Forelimb muscle (tissue), 1 donor: ENCODE measurements around the gene SEC22C. TPM values are rescaled to one million over a fixed set of nuclear protein-coding genes. Genes with fewer than 3 reads are reported as not detected.
"Not testable (repeated sequence)": the region's sequence is repeated elsewhere in the genome, so short reads cannot be mapped to it uniquely, and the experiment has no call there.

Experiments
- DNase-seq: peaks from one replicate; pipeline ENCODE4 v3.0.0-alpha.2; 2013; ENCODE audit warnings: low read depth
- polyA plus RNA-seq: library from polyadenylated mRNA; unstranded; fragments of 120-200 nt; gene quantifications from one replicate; pipeline ENCODE4 v1.2.1, GENCODE V29; 2013; ENCODE audit not compliant: insufficient read length

The SEC22C gene
- polyA plus RNA-seq, 1 donor: 19.6 TPM

DNA sequence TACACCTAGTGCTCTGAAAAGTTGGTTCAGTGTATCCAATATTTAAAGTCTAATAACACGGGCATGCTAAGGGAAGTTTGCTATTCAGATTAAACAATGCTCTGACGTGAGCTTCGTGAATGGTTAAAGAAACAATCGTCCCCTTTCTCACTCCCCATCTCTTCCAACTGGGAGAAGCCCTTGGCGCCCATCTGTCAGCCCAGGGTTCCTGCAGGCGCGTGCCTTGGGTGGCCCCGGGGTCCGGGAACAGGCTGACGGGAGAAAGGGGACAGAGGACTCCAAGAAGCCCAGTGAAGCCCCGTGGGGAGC is 413 bp downstream of the SEC22C start:
- DNase-seq: no peak

DNA sequence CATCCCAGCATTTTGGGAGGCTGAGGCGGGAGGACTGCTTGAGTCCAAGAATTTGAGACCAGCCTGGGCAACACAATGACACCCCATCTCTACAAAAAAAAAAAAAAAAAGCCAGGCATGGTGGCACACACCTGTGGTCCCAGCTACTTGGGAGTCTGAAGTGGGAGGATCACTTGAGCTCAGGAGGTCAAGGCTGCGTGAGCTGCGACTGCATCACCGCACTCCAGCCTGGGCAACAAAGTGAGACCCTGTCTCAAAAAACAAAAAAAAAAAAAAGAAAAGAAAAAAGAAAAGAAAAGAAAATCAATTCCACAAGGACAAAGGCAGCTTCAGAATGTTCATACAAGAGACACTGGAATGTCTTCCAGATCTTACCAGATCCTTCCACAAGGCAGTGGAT is 2.4 kb downstream of the SEC22C start:
- not testable (repeated sequence) for DNase-seq

DNA sequence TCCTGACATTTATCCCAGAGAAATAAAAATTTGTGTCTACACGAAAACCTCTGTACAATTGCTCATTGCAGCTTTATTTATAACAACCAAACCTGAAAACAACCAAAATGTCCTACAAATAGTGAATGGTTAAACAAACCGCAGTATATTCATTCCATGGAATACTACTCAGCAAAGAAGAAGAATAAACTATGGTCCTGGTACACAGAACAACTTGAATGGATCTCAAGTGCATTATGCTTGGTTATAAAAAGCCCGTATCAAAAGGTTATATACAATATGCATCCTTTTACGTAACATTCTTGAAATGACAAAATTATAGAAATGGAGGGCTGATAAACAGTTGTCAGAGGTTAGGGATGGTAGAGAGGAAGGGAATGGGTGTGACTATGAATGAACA is 3.7 kb downstream of the SEC22C start:
- no peak for DNase-seq

DNA sequence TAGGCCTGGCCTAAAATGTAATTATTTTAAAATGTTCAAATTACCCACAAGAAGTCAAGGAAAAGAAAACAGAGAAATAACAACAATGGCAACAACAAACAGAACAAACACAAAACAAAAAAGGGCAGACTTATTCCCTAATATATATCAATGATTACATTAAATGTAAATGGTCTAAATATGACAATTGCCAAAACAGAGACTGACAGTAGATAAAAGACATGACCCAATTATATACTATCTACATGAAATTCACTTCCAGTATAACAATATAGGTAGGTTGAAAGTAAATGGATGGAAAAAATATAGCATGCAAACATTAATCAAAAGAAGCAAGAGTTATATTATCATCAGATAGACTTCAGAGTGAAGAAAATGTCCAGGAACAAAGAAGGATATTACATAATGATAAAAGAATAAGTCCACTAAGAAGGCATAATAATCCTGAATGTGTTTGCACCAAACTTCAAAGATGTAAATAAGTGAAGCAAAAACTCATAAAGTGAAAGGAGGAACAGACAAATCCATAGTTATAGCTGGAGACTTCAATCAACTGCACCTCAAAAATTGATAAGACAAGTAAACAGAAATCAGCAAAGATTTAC is 6.5 kb downstream of the SEC22C start:
- no peak for DNase-seq

- DNase-seq: no peak
Measured at GRCh38 chr3:42572278-42572677, 9.5 kb downstream of the SEC22C start.

DNA sequence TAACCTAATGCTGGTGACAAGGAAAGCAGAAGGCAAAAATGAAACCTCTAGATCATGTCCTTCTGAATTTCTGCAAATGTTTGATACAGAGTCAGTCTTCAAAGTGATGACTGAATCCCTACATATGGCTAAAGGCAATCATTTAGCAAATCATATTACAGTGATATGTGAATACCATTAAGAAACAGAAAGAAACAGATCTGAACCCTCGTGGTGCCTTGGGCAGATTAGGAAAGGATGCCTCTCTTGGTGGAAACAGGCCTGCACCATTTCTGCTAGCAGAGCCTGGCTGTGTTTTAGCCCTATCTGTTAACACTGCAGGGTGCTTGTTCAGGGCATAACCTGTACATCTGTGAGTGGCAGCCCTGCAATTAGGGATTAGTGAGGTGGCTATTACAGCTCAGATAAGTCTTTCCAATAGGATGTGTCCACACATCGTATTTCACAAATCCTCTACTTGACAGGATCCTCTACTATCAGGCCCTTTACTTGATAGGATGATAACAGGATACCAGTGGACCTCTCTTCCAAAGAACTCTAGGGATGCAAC is 12.1 kb downstream of the SEC22C start:
- DNase-seq: no peak

DNA sequence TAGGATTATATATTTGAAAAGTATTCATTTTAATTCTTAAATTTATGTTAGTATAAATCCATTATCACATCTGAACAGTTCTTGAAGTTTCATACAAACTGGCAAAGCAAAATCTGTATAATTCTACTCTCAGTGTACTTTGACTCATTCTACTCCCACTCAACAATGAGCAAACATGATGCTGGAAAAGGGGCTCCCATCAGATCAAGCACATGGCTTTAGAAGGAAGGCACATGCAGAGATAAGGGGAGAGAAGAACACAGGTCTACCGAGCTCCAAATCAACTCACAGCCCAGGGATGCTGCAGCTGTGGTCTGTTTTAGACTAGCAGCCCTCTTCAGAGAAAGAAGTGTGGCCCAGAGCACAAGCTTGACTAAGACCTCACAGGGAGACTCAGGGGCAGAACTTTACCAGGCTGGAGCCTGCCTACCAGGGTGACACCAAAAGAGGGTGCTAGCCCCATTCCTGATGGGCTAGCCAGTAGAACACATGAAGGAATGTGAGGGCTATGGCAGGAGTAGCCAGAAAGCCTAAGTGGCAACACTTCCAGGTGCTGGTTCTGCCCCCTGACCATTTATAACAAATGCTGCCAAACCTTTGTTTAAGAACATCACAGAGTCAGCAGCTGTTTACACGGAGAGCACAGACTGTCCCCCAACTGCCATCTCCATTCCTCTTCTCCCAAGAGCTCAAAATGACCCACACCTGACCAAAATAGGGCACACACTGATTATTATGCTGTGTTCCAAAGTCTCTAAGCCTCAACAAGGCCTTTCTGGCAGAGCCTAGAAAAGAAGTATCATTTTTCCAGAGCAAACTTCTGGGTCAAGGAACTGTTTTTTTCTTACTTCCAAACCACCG is 19.5 kb downstream of the SEC22C start:
- no peak for DNase-seq

GRCh38 chr3:42557854-42558253 is 23.9 kb downstream of the SEC22C start:
- no peak for DNase-seq

DNA sequence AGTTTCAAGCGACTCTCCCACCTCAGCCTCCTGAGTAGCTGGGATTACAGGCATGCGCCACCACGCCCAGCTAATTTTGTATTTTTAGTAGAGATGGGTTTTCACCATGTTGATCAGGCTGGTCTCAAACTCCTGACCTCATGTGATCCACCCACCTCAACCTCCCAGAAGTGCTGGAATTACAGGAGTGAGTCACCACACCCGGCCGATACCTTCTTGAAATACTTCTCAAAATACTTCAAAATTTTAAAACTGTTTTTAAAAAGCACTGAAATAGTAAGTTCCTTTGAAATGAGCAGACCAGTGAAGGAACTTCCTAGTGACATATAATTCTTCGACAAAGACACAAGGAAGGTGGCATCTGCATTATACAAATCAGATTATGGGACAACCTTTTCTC is 24.9 kb downstream of the SEC22C start:
- not testable (repeated sequence) for DNase-seq

DNA sequence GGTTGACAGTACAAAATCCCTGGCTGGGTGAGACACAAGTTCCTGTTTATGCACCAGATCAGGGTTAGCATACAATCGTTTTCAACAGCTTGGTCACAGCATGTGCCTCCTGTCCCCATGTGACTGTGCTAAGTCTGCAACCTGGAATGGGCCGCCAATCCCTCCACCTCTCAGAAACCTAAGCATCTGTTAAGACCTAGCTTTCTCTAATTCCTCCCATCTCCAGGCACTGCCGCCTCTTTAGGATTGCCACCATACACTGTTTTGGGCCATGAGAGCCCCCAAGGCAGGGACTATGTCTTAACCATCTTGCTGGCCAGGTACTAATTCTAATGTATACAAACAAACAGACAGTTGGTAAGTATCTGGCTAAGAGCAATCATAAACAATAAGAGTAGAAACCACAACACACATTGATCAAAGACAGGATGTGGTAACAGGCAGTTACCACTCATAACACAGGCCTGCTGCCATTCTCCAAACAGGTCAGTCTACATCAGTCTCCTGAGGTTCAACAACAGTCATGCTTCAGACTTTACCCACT is 25.6 kb downstream of the SEC22C start:
- DNase-seq: no peak

DNA sequence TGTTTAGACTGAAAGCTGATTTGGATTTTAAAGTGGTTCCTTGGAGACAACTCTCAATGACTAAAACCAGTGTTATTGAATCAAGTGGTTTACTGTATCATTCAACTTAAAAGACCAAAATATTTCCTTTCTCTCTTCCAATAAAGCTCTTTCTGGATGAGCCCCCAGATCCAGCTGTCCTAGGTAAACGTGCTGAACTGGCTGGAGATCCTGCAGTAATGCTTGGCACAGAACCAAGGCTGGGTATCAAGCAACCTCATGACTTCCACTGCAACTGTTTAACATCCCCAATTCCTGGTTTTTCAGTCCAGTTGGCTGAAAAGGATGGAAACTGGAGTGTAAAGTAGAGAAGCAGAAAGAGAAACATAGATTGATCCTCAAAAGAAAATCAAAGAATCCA is 28.9 kb downstream of the SEC22C start:
- no peak for DNase-seq

GRCh38 chr3:42550250-42550649 is 31.5 kb downstream of the SEC22C start:
- no peak for DNase-seq

GRCh38 chr3:42549131-42549530 is 32.6 kb downstream of the SEC22C start:
- no peak for DNase-seq

DNA sequence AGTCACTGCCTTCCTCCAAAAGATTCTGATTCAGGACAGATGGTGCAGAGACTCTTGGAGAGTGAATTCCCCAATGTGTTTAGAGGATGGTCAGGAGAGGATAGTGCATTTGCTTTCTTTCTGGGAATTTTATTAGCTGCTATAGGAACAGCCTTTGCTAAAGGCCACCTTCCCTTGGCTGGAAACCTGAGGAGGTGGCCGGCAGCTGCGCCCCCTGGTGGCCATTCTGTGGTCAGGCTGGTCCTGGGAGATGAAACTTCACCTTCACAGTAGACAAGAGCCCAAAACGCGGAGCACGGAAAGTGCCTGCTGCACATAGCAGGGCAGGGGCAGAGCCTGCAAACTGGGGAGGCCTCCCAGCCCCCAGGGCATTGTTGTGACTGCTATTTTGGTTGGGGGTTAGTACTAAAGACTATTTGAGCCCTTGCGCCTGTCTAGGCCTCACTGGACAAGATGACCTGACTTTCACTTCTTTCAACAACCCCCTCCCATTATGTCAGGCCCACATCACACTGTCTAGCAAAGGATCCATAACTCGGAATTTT is 34.3 kb downstream of the SEC22C start:
- peak; percentile 11 for DNase-seq

DNA sequence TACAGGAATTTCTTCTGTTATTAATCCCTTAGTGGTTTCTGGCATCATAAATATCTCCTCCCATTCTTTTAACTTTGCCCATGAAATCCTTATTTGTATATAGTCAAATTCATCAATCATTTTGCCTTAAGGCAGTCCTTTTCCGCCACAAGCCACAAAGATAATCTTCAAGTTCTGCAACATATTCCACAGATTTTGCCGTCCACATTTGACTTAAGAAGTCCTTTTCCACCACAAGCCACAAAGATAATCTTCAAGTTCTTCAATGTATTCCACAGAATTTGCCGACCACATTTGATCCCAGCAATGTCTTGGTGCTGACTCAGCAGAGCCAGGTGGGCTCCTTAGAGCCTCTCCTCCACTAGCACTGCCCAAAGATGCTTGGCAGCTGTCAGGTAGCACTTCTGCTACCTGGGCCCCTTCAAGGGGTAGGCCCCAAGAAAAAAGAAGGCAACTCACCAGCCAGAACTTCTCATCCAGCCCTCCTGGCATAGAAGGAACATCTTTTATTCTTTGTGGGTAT is 35.0 kb downstream of the SEC22C start:
- no peak for DNase-seq

DNA sequence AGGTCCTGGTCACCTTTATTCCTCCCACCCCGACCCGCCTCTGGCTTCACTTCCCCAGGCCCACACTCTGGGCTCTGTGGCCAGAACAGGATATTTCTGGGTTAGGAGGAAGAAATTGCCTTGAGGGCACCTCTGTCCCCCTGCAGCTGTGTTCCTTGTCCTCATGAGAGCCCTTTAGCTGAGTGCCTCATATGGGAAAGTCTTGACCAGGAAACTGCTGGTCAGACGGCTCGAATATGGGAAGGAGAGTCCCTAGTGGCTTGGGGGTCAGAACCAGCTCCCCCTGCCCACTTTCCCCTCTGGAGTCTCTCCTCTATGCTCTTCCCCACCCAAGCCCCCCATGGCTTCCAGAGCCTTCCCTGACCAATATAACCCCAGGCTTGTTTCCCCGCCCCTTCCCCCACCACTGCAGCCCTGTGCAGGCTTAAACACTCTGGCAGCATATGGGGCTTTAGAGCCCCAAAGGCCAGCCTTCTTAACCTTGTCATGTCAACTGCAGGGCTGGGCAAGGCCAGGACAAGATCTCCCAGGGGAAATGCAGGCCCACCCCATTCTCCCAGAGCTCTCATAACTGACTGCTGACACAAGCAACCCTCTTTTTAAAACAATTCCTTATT is 36.4 kb downstream of the SEC22C start:
- no peak for DNase-seq

- no peak for DNase-seq
Measured at GRCh38 chr3:42544492-42545283, 37.1 kb downstream of the SEC22C start.

DNA sequence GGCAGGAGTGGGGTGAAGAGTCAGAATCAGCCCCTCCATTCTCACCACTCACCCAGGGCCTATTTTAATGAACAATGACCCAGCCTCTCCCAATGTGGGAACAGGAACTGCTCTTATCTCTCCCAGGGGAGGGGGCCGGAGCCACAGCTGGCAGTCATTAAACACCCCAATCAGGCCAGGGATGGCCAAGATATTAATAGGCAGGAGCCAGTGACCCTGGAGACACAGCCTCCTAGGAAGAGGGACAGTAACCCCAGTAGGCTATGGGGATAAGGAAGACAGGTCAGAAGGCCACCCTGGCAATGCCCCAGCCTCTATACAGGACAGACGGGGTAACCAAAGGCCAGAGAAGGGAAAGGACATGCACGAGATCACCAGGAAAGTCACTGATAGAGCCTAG is 40.7 kb downstream of the SEC22C start:
- DNase-seq: no peak

GRCh38 chr3:42539871-42540714 is 41.7 kb downstream of the SEC22C start:
- DNase-seq: no peak

DNA sequence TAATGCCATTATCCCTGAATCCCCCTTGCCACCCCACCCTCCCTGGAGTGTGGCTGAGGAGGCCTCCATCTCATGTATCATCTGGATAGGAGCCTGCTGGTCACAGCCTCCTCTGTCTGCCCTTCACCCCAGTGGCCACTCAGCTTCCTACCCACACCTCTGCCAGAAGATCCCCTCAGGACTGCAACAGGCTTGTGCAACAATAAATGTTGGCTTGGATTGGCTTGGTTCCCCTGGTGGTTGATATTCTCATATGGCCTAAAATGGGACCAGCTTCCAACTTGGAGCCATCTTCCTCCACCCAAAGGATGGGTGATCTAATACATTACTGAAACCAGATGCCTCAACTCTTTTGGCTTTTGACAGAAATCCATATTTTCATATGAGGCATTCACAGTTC is 44.4 kb downstream of the SEC22C start:
- no peak for DNase-seq
